ENCODE measurements around the gene SLC22A25.
"Not testable (repeated sequence)": the region's sequence is repeated elsewhere in the genome, so short reads cannot be mapped to it uniquely, and the experiment has no call there.

SLC22A25 gene

GRCh38 chr11:63243533-63243932 is at the start of gene SLC22A25:
Gene SLC22A25, minus strand, starts transcription at chr11:63243599. Its CDS starts 13,947 bp downstream, at chr11:63229652.
- H3K9me3 Mint-ChIP-seq, result no peaks in the 10 kb centered on the region
- no peak within 1 kb of the TSS for H3K4me3 Mint-ChIP-seq
- no peaks in the 10 kb centered on the region for H3K36me3 Mint-ChIP-seq (ENCODE audit: low read depth)
- H3K4me1 Mint-ChIP-seq (ENCODE audit: low read depth), result peaks cover 29% of the 10 kb centered on the region
- H3K27me3 Mint-ChIP-seq, result peaks cover 41% of the 10 kb centered on the region
- no peak for DNase-seq
- no peak within 1 kb of the TSS for H3K27ac Mint-ChIP-seq

GRCh38 chr11:63290285-63290684 is 46.9 kb upstream of the SLC22A25 start:
- Mint-ChIP-seq H3K27ac (no peak overlapping the region), H3K9me3 (peaks cover 13% of the 10 kb centered on the region), H3K4me1 (ENCODE audit: low read depth) (no peaks in the 10 kb centered on the region), H3K4me3 (no peak overlapping the region), H3K27me3 (peaks cover 28% of the 10 kb centered on the region), H3K36me3 (ENCODE audit: low read depth) (no peaks in the 10 kb centered on the region)
- DNase-seq, result no peak

GRCh38 chr11:63289658-63290057 is 46.3 kb upstream of the SLC22A25 start:
- Mint-ChIP-seq H3K4me3 (no peak overlapping the region), H3K4me1 (ENCODE audit: low read depth) (no peaks in the 10 kb centered on the region), H3K27me3 (peaks cover 31% of the 10 kb centered on the region), H3K27ac (no peak overlapping the region), H3K36me3 (ENCODE audit: low read depth) (no peaks in the 10 kb centered on the region), H3K9me3 (peaks cover 9% of the 10 kb centered on the region)
- no peak for DNase-seq

GRCh38 chr11:63282579-63282978 is 39.2 kb upstream of the SLC22A25 start:
- Mint-ChIP-seq H3K4me3 (no peak overlapping the region), H3K27me3 (peaks cover 72% of the 10 kb centered on the region), H3K4me1 (ENCODE audit: low read depth) (peaks cover 4% of the 10 kb centered on the region), H3K36me3 (ENCODE audit: low read depth) (no peaks in the 10 kb centered on the region), H3K27ac (no peak overlapping the region), H3K9me3 (peaks cover 2% of the 10 kb centered on the region)
- no peak for DNase-seq

GRCh38 chr11:63280920-63281319 is 37.5 kb upstream of the SLC22A25 start:
- Mint-ChIP-seq H3K36me3 (ENCODE audit: low read depth) (no peaks in the 10 kb centered on the region), H3K27ac (no peak overlapping the region), H3K4me3 (no peak overlapping the region), H3K4me1 (ENCODE audit: low read depth) (peaks cover 4% of the 10 kb centered on the region), H3K27me3 (peaks cover 63% of the 10 kb centered on the region), H3K9me3 (peaks cover 3% of the 10 kb centered on the region)
- no peak for DNase-seq

- Mint-ChIP-seq H3K27me3 (peaks cover 38% of the 10 kb centered on the region), H3K9me3 (peaks cover 9% of the 10 kb centered on the region), H3K4me1 (ENCODE audit: low read depth) (peaks cover 4% of the 10 kb centered on the region), H3K36me3 (ENCODE audit: low read depth) (no peaks in the 10 kb centered on the region), H3K27ac (no peak overlapping the region), H3K4me3 (no peak overlapping the region)
- DNase-seq, result no peak
These were observed 34.0 kb upstream of the SLC22A25 start for GRCh38 chr11:63277345-63277943.

- Mint-ChIP-seq H3K27ac (no peak overlapping the region), H3K36me3 (ENCODE audit: low read depth) (no peaks in the 10 kb centered on the region), H3K4me1 (ENCODE audit: low read depth) (no peaks in the 10 kb centered on the region), H3K4me3 (no peak overlapping the region), H3K27me3 (peaks cover 28% of the 10 kb centered on the region), H3K9me3 (peaks cover 9% of the 10 kb centered on the region)
- DNase-seq, result no peak
These were observed 31.4 kb upstream of the SLC22A25 start for GRCh38 chr11:63274776-63275175.

GRCh38 chr11:63273685-63274084 is 30.3 kb upstream of the SLC22A25 start:
- no peaks in the 10 kb centered on the region for H3K36me3 Mint-ChIP-seq (ENCODE audit: low read depth)
- no peak overlapping the region for H3K27ac Mint-ChIP-seq
- H3K4me1 Mint-ChIP-seq (ENCODE audit: low read depth), result no peaks in the 10 kb centered on the region
- no peak overlapping the region for H3K4me3 Mint-ChIP-seq
- peaks cover 19% of the 10 kb centered on the region for H3K27me3 Mint-ChIP-seq
- H3K9me3 Mint-ChIP-seq, result peaks cover 9% of the 10 kb centered on the region
- no peak for DNase-seq

GRCh38 chr11:63262547-63262946 is 19.1 kb upstream of the SLC22A25 start:
- Mint-ChIP-seq H3K27me3 (peaks cover 26% of the 10 kb centered on the region), H3K4me3 (no peak overlapping the region), H3K27ac (no peak overlapping the region), H3K36me3 (ENCODE audit: low read depth) (no peaks in the 10 kb centered on the region), H3K9me3 (no peaks in the 10 kb centered on the region), H3K4me1 (ENCODE audit: low read depth) (no peaks in the 10 kb centered on the region)
- no peak for DNase-seq

- Mint-ChIP-seq H3K27me3 (peaks cover 17% of the 10 kb centered on the region), H3K4me1 (ENCODE audit: low read depth) (no peaks in the 10 kb centered on the region), H3K4me3 (no peak overlapping the region), H3K27ac (no peak overlapping the region), H3K36me3 (ENCODE audit: low read depth) (no peaks in the 10 kb centered on the region), H3K9me3 (peaks cover 2% of the 10 kb centered on the region)
- no peak for DNase-seq
These were observed 7.9 kb upstream of the SLC22A25 start for GRCh38 chr11:63251312-63251711.

- no peak for DNase-seq
- H3K4me3 Mint-ChIP-seq, result no peak overlapping the region
- H3K9me3 Mint-ChIP-seq, result no peaks in the 10 kb centered on the region
- no peaks in the 10 kb centered on the region for H3K4me1 Mint-ChIP-seq (ENCODE audit: low read depth)
- no peaks in the 10 kb centered on the region for H3K36me3 Mint-ChIP-seq (ENCODE audit: low read depth)
- peaks cover 18% of the 10 kb centered on the region for H3K27me3 Mint-ChIP-seq
- H3K27ac Mint-ChIP-seq, result no peak overlapping the region
These were observed 7.0 kb upstream of the SLC22A25 start for GRCh38 chr11:63250162-63251050.

GRCh38 chr11:63248966-63249365 is 5.6 kb upstream of the SLC22A25 start:
- H3K4me3 Mint-ChIP-seq, result no peak overlapping the region
- H3K27ac Mint-ChIP-seq, result no peak overlapping the region
- no peak for DNase-seq
- H3K27me3 Mint-ChIP-seq, result peaks cover 29% of the 10 kb centered on the region
- H3K36me3 Mint-ChIP-seq (ENCODE audit: low read depth), result no peaks in the 10 kb centered on the region
- no peaks in the 10 kb centered on the region for H3K4me1 Mint-ChIP-seq (ENCODE audit: low read depth)
- no peaks in the 10 kb centered on the region for H3K9me3 Mint-ChIP-seq

- H3K27me3 Mint-ChIP-seq, result peaks cover 42% of the 10 kb centered on the region
- H3K36me3 Mint-ChIP-seq (ENCODE audit: low read depth); H3K9me3 Mint-ChIP-seq; DNase-seq; H3K4me1 Mint-ChIP-seq (ENCODE audit: low read depth); H3K27ac Mint-ChIP-seq; H3K4me3 Mint-ChIP-seq: not testable (repeated sequence)
These were observed 4.0 kb upstream of the SLC22A25 start for GRCh38 chr11:63247237-63248002.

GRCh38 chr11:63246045-63246444 is 2.6 kb upstream of the SLC22A25 start:
- Mint-ChIP-seq H3K4me3 (no peak overlapping the region), H3K9me3 (no peaks in the 10 kb centered on the region), H3K4me1 (ENCODE audit: low read depth) (peaks cover 22% of the 10 kb centered on the region), H3K27ac (no peak overlapping the region), H3K36me3 (ENCODE audit: low read depth) (no peaks in the 10 kb centered on the region), H3K27me3 (peaks cover 41% of the 10 kb centered on the region)
- DNase-seq, result no peak

Data from activated T-cell treated with anti-CD3 and anti-CD28 coated beads, Interleukin-2, amount 50 U/mL, for 24 hours (primary cell).